Epidermal melanocyte (primary cell): ENCODE measurements around the gene DKKL1.

Source experiments
- DNase-seq: peaks from one replicate; pipeline ENCODE4 v3.0.0; 2011; ENCODE audit warnings: low spot score; ENCODE audit not compliant: insufficient read length

DKKL1 gene

DNA sequence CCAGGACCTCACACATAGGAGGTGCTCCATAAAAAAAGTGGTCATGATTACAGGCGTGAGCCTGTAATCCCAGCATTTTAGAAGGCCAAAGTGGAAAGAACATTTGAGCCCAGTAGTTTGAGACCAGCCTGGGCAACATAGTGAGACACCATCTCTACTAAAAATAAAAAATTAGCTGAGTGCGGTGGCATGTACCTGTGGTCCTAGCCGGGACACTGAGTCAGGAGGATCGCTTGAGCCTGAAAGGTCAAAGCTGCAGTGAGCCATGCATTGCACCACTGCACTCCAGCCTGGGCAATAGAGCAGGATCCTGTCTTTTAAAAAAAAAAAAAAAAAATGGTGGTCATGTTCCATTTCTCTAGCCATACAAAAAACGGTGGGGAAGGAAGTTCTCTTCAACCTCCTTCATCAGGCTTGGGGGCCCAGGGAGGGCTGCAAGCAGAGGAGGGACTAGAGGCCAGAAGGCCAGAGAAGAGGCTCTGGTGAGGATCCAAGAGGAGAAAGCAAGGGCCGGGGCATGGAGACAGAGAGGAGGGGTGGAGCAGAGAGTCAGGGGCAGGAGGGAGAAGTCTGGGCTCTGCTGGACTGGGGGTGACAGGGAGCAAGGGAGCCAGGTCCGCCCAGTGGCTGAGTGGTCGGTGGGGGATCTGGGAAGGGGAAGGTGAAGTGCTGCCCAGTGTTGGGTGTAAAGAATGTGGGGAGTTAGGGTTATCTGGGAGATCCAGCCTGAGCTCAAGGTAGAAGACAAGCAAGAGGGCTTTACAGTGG lies 33.2 kb downstream of the DKKL1 start:
- no peak for DNase-seq

GRCh38 chr19:49398001-49398615 lies 34.4 kb downstream of the DKKL1 start:
- DNase-seq = no peak

- no peak for DNase-seq
Observed at GRCh38 chr19:49398931-49399330, 35.3 kb downstream of the DKKL1 start.

- DNase-seq = no peak
Observed at GRCh38 chr19:49400029-49400428, 36.4 kb downstream of the DKKL1 start.

GRCh38 chr19:49403404-49404187 lies 39.9 kb downstream of the DKKL1 start:
- no peak for DNase-seq

DNA sequence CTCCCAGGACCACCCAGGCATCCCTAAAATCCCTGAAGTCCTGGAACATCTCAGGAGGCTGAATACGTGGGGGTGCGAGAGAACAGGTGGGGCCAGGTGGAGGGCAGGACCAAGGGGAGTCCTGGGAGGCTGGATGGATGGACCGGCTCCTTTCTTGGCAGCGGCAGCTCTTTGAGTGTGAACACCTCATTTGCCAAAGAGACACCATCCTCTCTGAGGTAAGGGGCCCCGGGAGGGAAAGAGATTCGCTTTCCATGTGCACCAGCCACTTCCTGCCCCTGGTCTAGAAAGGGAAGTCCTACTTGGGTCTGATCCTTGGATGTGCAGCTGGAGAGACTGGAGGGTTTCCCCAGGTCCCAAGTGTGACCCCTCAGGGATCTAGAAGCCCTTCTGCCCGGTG lies 43.4 kb downstream of the DKKL1 start:
- DNase-seq = no peak

DNA sequence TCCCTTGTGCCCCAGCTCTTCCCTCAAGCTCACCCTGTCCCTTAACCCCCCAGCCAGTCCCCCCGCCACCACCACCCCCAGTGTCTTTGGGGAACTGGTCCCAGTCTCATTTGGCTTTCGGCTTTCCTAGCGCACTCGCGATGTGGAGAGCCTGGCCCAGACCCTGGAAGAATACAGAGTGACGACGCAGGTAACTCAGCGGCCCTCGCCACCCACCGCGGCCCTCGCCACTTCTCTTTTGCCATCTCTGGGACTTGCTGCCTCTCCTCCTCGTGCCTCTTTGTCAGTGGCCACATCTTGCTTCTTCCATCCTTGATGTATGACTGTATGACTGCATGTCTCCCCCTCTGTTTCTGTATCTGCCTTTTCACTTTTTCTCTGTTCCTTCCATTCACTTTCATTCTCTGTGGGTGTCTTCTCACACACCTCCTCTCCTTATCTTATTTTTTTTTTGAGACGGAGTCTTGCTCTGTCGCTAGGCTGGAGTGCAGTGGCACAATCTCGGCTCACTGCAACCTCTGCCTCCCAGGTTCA lies 43.9 kb downstream of the DKKL1 start:
- DNase-seq = no peak

- peak; percentile 9 for DNase-seq
Observed at GRCh38 chr19:49408816-49409440, 45.3 kb downstream of the DKKL1 start.

DNA sequence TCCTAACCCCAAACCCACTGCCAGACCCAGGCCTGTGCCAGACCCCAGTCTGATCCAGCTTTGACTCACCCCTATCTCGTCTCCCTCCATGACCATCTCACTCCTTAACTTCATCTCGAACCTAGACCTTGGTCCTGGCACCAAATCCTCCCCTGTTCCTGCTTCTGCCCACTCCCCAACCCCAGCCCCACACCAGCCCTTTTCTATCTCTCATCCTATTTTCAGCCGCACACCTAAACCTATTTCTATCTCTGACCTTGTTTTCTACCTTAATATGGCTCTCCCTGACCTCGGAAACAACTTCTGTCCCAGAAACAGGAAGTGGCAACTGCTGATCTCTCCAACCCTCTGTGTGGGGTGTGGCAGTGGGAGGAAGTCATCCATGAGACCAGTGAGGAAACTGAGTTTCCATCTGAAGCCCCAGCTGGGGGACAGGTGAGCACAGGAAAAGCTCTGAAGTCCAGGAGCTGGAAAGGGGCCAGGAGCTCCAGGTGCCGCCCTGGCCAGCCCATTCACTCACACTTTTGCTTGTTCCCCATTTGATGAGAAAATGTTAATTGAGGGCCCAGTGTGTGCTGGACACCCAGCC lies 45.9 kb downstream of the DKKL1 start:
- peak; percentile 0 for DNase-seq

DNA sequence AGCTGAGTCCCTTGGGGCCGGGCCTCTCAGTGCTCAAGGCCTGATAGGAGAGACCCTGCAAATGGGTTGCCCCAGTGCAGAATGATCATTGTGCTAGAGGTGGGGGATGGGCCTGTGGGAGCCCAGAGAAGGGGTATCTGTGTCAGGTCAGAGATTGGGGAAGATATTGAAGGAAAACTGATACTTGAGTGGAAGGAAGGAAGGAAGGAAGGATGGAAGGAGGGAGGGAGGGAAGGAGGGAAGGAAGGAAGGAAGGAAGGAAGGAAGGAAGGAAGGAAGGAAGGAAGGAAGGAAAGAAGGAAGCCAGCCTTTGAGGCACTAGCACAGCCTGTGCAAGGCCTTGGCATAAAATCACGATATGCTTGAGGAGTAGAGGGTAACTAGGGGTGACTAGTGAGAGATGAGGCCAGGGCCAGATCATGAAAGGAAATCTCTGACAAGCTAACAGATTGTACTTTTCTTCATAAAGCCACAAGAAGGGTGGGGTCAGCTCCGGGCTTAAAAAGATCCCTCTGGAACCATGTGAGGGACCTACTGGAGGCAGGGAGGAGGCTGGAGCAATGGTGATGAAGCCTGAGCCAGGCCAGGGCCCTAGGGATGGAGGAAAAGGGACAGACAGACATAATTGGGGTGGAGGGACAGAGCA lies 48.1 kb downstream of the DKKL1 start:
- DNase-seq = no peak

DNA sequence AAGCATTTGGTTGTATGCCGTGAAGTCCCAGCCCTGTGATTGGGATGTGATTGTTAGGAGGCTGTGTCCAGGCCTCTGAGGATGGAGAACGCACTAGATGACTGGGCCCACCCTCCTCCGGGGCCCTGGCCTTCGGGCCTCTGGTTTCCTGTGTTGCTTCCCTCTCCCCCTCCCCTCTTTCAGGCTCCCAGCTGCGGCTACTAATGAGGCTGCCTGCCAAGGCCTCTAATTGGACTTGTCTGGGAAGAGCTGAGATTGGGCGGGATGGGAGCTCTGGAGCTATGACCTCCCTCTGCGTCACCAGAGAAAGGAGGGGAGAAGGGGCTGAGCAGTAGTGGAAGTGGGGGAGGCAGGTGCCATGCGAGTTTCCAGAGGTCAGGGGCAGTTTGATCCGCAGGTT lies 49.7 kb downstream of the DKKL1 start:
- no peak for DNase-seq

GRCh38 chr19:49414256-49414655 lies 50.6 kb downstream of the DKKL1 start:
- no peak for DNase-seq

GRCh38 chr19:49415102-49415809 lies 51.6 kb downstream of the DKKL1 start:
- no peak for DNase-seq

- no peak for DNase-seq
Observed at GRCh38 chr19:49415810-49416200, 52.1 kb downstream of the DKKL1 start.

GRCh38 chr19:49417088-49417487 lies 53.4 kb downstream of the DKKL1 start:
- DNase-seq = no peak

DNA sequence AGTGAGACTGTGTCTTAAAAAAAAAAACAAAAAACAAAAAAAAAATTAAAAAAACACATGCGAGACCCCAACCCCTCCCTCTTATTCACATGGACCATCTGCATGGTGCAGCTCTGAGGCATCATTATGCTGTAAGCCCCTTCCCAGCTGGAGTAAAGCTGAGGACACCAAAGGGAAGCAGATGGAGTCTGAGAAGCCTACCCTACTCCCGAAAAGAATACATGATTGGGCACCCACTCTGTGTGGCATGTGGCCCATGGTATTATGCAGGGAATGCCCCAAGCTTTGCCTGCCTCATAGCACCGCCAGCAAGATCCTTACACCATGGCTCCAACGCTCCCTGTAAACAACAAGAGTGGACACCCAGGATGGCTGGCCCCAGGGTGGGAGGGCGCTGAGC lies 54.8 kb downstream of the DKKL1 start:
- DNase-seq = no peak

- no peak for DNase-seq
Observed at GRCh38 chr19:49419173-49419572, 55.5 kb downstream of the DKKL1 start.

DNA sequence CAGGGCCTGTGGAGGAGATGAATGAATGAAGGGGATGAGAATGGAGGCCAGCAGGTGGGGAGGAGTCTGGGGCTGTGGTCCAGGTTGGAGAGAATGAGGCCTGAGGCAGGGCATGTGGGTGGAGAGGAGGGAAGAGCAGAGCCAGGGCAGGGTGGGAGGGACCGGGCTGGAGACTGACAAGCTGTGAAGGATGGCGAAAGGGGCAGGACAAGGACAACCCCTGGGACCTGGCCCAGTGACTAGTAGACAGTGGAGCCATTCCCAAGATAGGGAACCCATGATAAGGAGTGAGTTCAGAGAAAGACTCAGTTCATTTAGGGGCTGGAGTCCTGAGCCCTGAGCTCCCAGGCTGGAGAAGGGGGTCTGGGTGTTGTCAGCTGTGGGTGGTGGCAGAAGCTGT lies 56.5 kb downstream of the DKKL1 start:
- no peak for DNase-seq

DNA sequence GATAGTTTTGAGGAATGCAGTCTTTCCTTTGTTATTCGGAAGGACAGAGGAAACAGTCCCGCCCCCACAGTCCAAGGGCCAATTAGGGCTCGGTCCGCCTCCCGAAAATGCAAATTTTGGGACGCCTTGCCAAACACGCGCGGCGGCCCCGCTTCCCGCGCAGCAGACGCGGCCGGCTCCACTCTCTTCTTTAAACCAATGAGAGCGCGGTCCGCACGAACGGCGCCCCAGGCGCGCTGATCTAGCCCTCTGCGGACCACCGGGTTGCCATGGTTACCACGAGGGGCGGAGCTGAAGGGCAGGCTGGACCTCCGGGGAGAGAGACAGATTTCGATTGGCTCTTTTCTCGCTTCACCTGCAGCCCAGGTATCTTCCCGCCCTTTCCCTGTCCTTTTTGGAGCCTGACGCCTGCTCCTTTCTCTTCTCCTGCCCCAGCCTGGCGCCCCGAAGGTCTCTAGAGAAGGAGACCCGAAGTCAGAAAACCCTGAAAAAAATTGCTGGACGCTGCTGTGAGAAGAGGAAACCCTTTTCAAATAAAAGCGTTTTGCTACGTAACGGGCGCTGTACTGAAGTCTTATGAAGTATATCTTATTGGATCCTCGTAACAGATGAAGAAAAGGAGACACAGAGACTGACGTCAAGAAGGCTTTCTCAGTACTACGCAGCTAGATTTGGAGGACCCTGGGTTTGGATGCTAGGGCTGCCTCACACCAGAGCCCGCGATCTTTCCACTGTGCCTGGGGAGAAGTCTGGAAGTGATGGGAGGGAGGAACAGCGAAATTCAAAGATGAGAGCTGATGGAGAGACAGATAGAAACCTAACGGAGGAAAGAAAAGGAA lies 57.6 kb downstream of the DKKL1 start:
- DNase-seq = peak; percentile 87
